H1 (cell line): ENCODE measurements around the gene PDZRN3. TPM values are rescaled to one million over a fixed set of nuclear protein-coding genes. Genes with fewer than 3 reads are reported as not detected.

Source experiments
- CHD7 ChIP-seq: fragments of 300-600 bp; sonication (generic); IDR thresholded peaks from 2 replicates; pipeline ENCODE4 v1.7.1; 2012; ENCODE audit warnings: low read length, moderate library complexity, mild to moderate bottlenecking, inconsistent platforms; ENCODE audit not compliant: insufficient replicate concordance
- POLR2A ChIP-seq, 2 experiments: IDR thresholded peaks; 1 replicate in 1 of 2; 2 replicates in 1 of 2; pipeline ENCODE4 v1.6.1; 2011; ENCODE audit warnings: low read depth in 2 of 2, low read length in 2 of 2, mild to moderate bottlenecking in 2 of 2; ENCODE audit errors: control extremely low read depth in 1 of 2
- polyA plus RNA-seq, 7 experiments: library from polyadenylated mRNA; depleted of rRNA in 3 of 7; stranded (reverse) in 5 of 7; unstranded in 2 of 7; fragments of >200 nt in 5 of 7; fragments of 200-250 nt in 2 of 7; gene quantifications; 1 replicate in 5 of 7; 2 replicates in 1 of 7; 4 replicates in 1 of 7; pipeline versions ENCODE4 v1.2.1 to v1.2.3, GENCODE V29; 2011 to 2013; ENCODE audit warnings: missing spikeins in 2 of 7, mixed read lengths in 2 of 7
- total RNA-seq: library from RNA; stranded (reverse); fragmentation: NEBNext Ultra II Directional; extraction: Animal tissue kit (Norgen Biotek cat#: 25700); gene quantifications from 2 replicates; pipeline ENCODE4 v1.2.1, GENCODE V29; 2021

The PDZRN3 gene
- total and polyA plus RNA-seq, 2 of the 8 experiments (the other 6 are each of a cell fraction or from before 2014, with no cell fraction given) = 4.2 to 20.5 TPM

GRCh38 chr3:73609655-73610054, 15.1 kb downstream of the PDZRN3 start (continued):
- TF ChIP-seq CHD7 = no peak
- no peak for TF ChIP-seq POLR2A (IDR thresholded peaks at IDR 0.05; ENCODE audit: control extremely low read depth in 1 of 2, low read depth in 2 of 2, low read length in 2 of 2)
- TF ChIP-seq, all 59 proteins: peak for 0
